Stimulated activated CD4-positive, alpha-beta T cell treated with anti-CD3 and anti-CD28 coated beads, Interleukin-12 subunit alpha, Interleukin-12 subunit beta, amount 100 ng/mL, for 24 hours (primary cell): ENCODE measurements around the gene NCAPD2.
A peak's percentile ranks its signal among the peaks of the same experiment; 100 is the strongest.
"Not testable (repeated sequence)": the region's sequence is repeated elsewhere in the genome, so short reads cannot be mapped to it uniquely, and the experiment has no call there.

Experiments used
- DNase-seq, 2 experiments: peaks; one replicate each; pipeline ENCODE4 v3.0.0-alpha.2; 2020; ENCODE audit warnings: low read depth in 2 of 2

NCAPD2 gene

GRCh38 chr12:6497291-6497690 is 3.4 kb downstream of the NCAPD2 start:
- DNase-seq = not testable (repeated sequence)

DNA sequence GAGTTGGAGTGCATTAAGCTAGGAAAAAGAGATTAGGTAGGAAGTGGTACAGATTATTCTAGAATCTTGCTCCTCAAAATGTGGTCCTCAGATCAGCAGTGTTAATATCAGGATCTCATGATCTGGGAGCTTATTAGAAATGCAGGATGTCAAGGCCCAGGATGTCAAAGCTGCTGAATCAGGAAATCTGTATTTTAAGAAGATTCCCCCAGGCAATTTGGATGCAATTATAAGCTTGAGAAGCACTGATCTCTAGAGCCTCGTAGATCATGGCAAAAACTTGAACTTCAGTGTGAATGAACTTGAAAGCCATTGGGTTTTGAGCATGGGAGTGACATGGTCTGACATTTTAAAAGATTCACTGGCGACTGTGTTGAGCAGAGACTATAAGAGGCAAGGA is 6.6 kb downstream of the NCAPD2 start:
- no peak for DNase-seq

- DNase-seq = no peak
Observed at GRCh38 chr12:6507102-6507998, 13.4 kb downstream of the NCAPD2 start.

GRCh38 chr12:6508087-6508486 is 14.2 kb downstream of the NCAPD2 start:
- no peak for DNase-seq

GRCh38 chr12:6520186-6520585 is 26.3 kb downstream of the NCAPD2 start:
- DNase-seq = no peak

DNA sequence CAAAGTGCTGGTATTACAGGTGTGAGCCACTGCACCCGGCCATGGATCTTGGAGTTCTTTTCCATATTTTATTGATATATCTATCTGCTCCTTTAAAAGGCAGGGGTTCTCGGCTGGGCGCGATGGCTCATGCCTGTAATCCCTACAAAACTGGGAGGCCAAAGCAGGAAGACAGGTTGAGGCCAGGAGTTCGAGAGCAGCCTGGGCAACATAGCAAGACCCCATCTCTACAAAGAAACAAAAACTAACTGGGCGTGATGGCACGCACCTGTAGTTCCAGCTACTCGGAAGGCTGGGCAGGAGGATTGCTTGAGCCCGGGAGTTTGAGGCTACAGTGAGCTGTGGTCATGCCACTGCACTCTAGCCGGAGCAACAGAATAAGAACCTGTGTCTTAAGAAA is 28.3 kb downstream of the NCAPD2 start:
- no peak for DNase-seq

- DNase-seq = no peak
Observed at GRCh38 chr12:6523708-6524107, 29.8 kb downstream of the NCAPD2 start.

GRCh38 chr12:6524648-6525047 is 30.7 kb downstream of the NCAPD2 start:
- no peak for DNase-seq

DNA sequence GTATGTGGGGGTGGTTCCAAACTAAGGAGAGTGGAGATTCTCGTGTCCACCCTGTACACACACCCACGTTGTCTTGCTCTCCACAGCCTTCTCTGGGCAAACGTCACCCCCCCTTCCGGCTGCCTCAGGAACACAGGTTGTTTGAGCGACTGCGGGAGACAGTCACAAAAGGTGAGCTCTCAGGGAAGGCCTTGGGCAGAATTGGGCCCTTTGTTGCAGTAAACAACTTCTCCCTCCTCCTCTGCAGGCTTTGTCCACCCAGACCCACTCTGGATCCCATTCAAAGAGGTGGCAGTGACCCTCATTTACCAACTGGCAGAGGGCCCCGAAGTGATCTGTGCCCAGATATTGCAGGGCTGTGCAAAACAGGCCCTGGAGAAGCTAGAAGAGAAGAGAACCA is 32.3 kb downstream of the NCAPD2 start:
- DNase-seq = no peak

DNA sequence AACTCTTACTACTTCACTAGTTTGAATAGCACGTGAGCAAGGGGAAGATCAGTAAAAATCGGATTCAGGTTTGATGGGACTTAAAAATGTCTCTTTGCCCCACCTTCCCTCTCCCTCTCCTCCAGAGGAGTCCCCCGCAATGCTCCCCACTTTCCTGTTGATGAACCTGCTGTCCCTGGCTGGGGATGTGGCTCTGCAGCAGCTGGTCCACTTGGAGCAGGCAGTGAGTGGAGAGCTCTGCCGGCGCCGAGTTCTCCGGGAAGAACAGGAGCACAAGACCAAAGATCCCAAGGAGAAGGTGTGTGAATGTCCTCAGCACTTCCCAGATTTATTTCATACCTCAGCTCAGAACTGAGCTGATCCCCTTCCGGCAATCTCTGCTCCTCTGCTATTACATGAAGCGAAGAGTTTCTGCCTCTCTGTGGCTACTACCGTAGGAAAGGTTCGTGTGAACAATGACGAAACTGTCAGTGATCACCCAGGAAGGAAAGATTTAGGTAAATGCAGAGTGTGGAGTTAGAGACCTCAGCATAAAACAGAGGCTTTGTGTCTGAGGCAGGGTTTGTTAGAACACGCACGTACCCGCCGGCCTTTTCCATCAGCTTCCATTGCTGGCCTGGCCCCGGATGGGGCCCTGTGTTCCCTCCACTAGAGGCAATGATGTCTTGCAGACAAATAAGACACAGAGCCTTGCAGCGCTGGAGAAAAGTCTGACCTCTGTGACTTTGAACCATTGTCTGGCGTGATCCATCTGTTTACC is 33.0 kb downstream of the NCAPD2 start:
- DNase-seq = no peak

GRCh38 chr12:6527711-6528110 is 33.8 kb downstream of the NCAPD2 start:
- no peak for DNase-seq

GRCh38 chr12:6528539-6529235 is 34.8 kb downstream of the NCAPD2 start:
- no peak for DNase-seq

DNA sequence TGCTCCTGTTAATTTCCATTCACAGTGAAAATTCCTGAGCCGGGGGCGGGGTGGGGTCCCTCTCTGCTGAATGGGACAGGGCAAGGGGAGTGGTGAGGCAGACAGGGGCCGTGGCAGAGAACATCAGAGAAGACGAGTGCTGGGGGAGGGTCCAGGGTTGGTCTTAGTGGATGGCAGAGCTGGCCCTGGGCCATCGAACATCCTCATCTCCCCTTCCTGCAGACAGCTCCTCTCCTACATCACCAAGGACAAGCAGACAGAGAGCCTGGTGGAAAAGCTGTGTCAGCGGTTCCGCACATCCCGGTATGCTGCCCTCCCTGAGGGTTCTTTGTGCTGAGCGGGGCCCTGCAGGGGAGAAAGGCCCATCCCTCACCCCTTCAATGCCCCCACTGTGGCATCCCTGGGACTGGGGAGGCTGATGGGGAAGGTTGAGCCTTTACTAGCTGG is 35.4 kb downstream of the NCAPD2 start:
- no peak for DNase-seq

DNA sequence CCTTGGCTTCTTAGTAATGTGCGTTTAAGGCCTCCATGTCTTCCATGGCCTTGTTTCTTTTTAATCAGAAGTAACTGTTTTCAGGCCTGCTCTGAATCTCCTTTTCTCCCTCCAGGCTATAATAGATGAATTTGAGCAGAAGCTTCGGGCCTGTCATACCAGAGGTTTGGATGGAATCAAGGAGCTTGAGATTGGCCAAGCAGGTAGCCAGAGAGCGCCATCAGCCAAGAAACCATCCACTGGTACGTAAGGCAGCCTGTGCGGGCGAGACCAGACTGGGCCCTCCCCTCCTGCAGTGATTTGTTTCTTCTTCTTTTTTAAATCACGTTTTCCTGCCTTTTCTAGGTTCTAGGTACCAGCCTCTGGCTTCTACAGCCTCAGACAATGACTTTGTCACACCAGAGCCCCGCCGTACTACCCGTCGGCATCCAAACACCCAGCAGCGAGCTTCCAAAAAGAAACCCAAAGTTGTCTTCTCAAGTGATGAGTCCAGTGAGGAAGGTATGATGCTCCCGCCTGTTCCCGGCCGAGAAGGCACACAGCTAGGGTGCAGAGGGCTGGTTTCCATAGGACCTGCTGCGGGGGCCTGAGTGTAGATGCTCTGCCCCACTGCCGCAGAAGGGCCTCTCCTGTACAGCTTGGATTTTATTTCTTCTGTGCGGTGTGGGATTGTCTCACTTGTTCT is 36.8 kb downstream of the NCAPD2 start:
- DNase-seq = no peak

DNA sequence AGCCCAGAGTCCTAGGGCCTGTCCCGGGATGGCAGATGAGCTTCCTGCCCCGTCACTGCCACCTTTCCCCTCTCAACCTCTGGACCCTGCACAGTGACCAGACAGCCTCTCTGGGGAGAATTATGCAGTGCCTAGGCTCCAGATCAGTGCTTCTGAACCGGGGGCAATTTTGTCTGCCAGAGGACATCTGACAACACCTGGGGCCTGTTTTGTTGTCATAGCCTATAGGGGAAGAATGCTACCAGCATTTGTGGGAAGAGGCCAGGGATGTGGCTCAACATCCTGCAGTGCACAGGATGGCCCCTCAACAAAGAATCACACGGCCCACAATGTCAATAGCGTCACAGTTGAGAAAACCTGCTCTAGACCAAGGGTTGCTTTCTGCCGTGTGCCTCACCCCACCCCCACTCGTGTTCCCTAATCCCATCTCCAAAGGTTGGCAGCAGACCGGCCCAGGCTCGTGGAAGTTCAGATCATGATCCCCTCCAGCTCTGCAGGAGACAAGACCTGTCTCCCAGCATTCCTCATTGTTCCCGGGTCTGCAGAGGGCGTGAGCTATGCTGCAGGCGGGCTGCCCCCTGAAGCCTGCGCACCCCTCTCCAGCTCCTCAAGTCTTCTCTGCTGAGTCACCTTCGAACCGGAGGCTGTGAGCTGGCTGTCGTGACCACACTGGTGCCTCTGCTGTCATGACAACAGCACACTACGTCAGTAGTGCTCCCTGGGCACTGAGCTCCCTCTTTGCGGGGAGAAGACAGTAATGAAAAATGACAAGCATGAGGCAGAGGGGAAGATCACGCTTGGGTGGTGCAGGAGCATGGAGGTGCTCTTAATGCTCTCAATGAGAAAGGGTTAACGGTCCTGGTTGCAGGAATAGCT is 38.4 kb downstream of the NCAPD2 start:
- DNase-seq = peak; percentile 73 to 76

GRCh38 chr12:6532927-6533652 is 39.2 kb downstream of the NCAPD2 start:
- peak; percentile 43 to 58 for DNase-seq

DNA sequence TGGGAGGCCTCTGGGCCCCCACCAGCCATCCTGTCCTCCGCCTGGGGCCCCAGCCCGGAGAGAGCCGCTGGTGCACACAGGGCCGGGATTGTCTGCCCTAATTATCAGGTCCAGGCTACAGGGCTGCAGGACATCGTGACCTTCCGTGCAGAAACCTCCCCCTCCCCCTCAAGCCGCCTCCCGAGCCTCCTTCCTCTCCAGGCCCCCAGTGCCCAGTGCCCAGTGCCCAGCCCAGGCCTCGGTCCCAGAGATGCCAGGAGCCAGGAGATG is 39.7 kb downstream of the NCAPD2 start:
- no peak for DNase-seq

- peak; percentile 81 to 85 for DNase-seq
Observed at GRCh38 chr12:6533923-6534694, 40.2 kb downstream of the NCAPD2 start, which contains the start of gene GAPDH. Gene GAPDH (plus strand): TSS chr12:6534517. CDS start chr12:6534833, 316 bp downstream.

- DNase-seq = peak in 1 of 2 experiments; percentile 73
Observed at GRCh38 chr12:6534695-6534944, 40.7 kb downstream of the NCAPD2 start.
